OCI-LY3 (cell line): ENCODE data around the gene UBA1.

Source experiments
- H2AFZ ChIP-seq: fragments of 200-600, 300-600 bp; shearing (Covaris generic); 2 replicates; pipeline ENCODE4 v1.6.0; 2014; ENCODE audit warnings: antibody characterized with exemption, low read depth, low read length
- H3K27ac ChIP-seq: fragments of 200-600, 300-600 bp; sonication (generic); 2 replicates; pipeline ENCODE4 v1.5.1; 2014; ENCODE audit warnings: mild to moderate bottlenecking, low read length, moderate library complexity, mixed read lengths
- H3K27me3 ChIP-seq: fragments of 200-600, 300-600 bp; sonication (generic); 2 replicates; pipeline ENCODE4 v1.6.1; 2014; ENCODE audit warnings: low read depth, low read length, mixed read lengths
- H3K36me3 ChIP-seq: fragments of 200-600, 300-600 bp; sonication (generic); replicated peaks from 2 replicates; pipeline ENCODE3; 2014; ENCODE audit warnings: low read depth, low read length, mixed read lengths
- H3K4me1 ChIP-seq: fragments of 300-600, 200-600 bp; sonication (generic); 2 replicates; pipeline ENCODE4 v1.6.1; 2014; ENCODE audit warnings: low read length, mixed read lengths
- H3K4me2 ChIP-seq: fragments of 200-600, 300-600 bp; sonication (generic); 2 replicates; pipeline ENCODE4 v1.6.1; 2014; ENCODE audit warnings: low read length, mixed read lengths
- H3K4me3 ChIP-seq: fragments of 300-600, 200-600 bp; sonication (generic); 2 replicates; pipeline ENCODE4 v1.5.1; 2014; ENCODE audit warnings: antibody characterized with exemption, mild to moderate bottlenecking, low read length, moderate library complexity
- H3K79me2 ChIP-seq: fragments of 300-600, 200-600 bp; shearing (Covaris generic); 2 replicates; pipeline ENCODE4 v1.6.1; 2014; ENCODE audit warnings: mild to moderate bottlenecking, low read length, mixed read lengths
- H3K9ac ChIP-seq: fragments of 300-600, 200-600 bp; shearing (Covaris generic); 2 replicates; pipeline ENCODE4 v1.6.0; 2014; ENCODE audit warnings: mild to moderate bottlenecking, low read length, moderate library complexity
- H3K9me3 ChIP-seq: fragments of 200-600, 300-600 bp; shearing (Covaris generic); 2 replicates; pipeline ENCODE4 v1.6.1; 2014; ENCODE audit warnings: low read length, mixed read lengths; ENCODE audit not compliant: insufficient read depth
- H4K20me1 ChIP-seq: fragments of 200-600, 300-600 bp; sonication (generic); 2 replicates; pipeline ENCODE4 v1.6.1; 2016; ENCODE audit warnings: low read length, mixed read lengths; ENCODE audit not compliant: insufficient read depth
- CTCF ChIP-seq: fragments of 200-600, 300-600 bp; sonication (generic); IDR thresholded peaks from 2 replicates; pipeline ENCODE4 v1.5.1; 2014; ENCODE audit warnings: antibody characterized with exemption, low read length, low read depth
- EZH2phosphoT487 ChIP-seq: fragments of 200-600 bp; shearing (Covaris generic); IDR thresholded peaks from 2 replicates; pipeline ENCODE4 v1.6.1; 2018; ENCODE audit warnings: antibody characterized with exemption, mixed run types, low read depth

UBA1 gene

DNA sequence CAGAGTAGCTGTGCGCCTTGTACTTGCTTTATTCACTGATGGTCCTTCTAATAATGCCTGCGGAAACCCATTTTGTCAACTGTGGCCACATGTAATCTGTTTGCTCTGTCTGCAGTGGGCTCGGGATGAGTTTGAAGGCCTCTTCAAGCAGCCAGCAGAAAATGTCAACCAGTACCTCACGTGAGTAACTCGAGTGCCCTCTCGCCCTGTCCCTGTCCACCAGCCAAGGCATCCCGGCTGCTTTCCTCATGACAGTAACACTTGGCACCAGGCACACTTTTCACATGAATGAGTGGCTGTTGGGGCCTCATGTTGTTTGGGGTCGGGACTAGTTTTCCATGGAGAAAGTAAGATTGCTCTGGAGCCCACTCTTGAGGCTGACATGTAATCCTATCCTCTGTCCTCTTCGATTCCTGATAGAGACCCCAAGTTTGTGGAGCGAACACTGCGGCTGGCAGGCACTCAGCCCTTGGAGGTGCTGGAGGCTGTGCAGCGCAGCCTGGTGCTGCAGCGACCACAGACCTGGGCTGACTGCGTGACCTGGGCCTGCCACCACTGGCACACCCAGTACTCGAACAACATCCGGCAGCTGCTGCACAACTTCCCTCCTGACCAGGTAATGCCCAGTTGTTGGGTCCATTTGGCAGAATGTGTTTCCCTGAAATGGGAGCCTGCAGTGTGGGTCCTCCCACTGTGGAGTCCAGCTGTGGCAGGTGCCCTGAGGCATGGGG is 16.0 kb downstream of the UBA1 start:
- Histone ChIP-seq H3K36me3 (peaks cover 71% of the 10 kb centered on the region), H3K9ac (no peak overlapping the region), H3K9me3 (no peaks in the 10 kb centered on the region), H3K79me2 (peaks cover 2% of the 10 kb centered on the region; the same call in 1 of the 2 replicates), H4K20me1 (no peaks in the 10 kb centered on the region), H3K4me1 (no peaks in the 10 kb centered on the region), H3K4me3 (no peak overlapping the region), H3K27me3 (no peaks in the 10 kb centered on the region), H3K27ac (no peak overlapping the region), H3K4me2 (no peak overlapping the region), H2AFZ (no peak overlapping the region)
- TF ChIP-seq EZH2phosphoT487, result no peak

- Histone ChIP-seq H2AFZ (no peak overlapping the region), H3K4me1 (no peaks in the 10 kb centered on the region), H3K4me2 (no peak overlapping the region), H3K27me3 (no peaks in the 10 kb centered on the region), H3K4me3 (no peak overlapping the region), H3K79me2 (no peaks in the 10 kb centered on the region; the same call in 1 of the 2 replicates), H4K20me1 (no peaks in the 10 kb centered on the region), H3K36me3 (peaks cover 70% of the 10 kb centered on the region), H3K27ac (no peak overlapping the region), H3K9me3 (no peaks in the 10 kb centered on the region), H3K9ac (no peak overlapping the region)
- TF ChIP-seq EZH2phosphoT487, result no peak
- no peak for TF ChIP-seq CTCF
Observed at GRCh38 chrX:47210661-47211425, 17.2 kb downstream of the UBA1 start.

GRCh38 chrX:47212381-47213293 is 19.0 kb downstream of the UBA1 start:
- peaks cover 9% of the 10 kb centered on the region for H3K4me1 ChIP-seq
- no peaks in the 10 kb centered on the region for H3K27me3 ChIP-seq
- H3K4me3 ChIP-seq, result no peak overlapping the region
- no peaks in the 10 kb centered on the region; the same call in 1 of the 2 replicates for H3K79me2 ChIP-seq
- no peak overlapping the region for H3K27ac ChIP-seq
- peaks cover 54% of the 10 kb centered on the region for H3K36me3 ChIP-seq
- H4K20me1 ChIP-seq, result peaks cover 5% of the 10 kb centered on the region; the same call in 1 of the 2 replicates
- H3K9ac ChIP-seq, result no peak overlapping the region
- no peak overlapping the region for H3K4me2 ChIP-seq
- no peak overlapping the region for H2AFZ ChIP-seq
- TF ChIP-seq CTCF, result no peak
- no peak for TF ChIP-seq EZH2phosphoT487
- H3K9me3 ChIP-seq, result no peaks in the 10 kb centered on the region

GRCh38 chrX:47214435-47215077 is 20.9 kb downstream of the UBA1 start:
- H4K20me1 ChIP-seq, result peaks cover 11% of the 10 kb centered on the region
- H3K9ac ChIP-seq, result no peak overlapping the region
- no peak overlapping the region for H2AFZ ChIP-seq
- no peak overlapping the region for H3K4me3 ChIP-seq
- H3K79me2 ChIP-seq, result peaks cover 12% of the 10 kb centered on the region
- TF ChIP-seq CTCF (no peak), EZH2phosphoT487 (no peak)
- H3K4me2 ChIP-seq, result no peak overlapping the region
- peaks cover 10% of the 10 kb centered on the region for H3K4me1 ChIP-seq
- H3K27ac ChIP-seq, result no peak overlapping the region
- no peaks in the 10 kb centered on the region for H3K27me3 ChIP-seq
- H3K36me3 ChIP-seq, result peaks cover 45% of the 10 kb centered on the region
- no peaks in the 10 kb centered on the region for H3K9me3 ChIP-seq
